GM12865 (cell line): Measurements from ENCODE around the gene C5orf47.
A peak's percentile ranks its signal among the peaks of the same experiment; 100 is the strongest.

Experiments
- DNase-seq: peaks from one replicate; pipeline ENCODE4 v3.0.0; 2010; ENCODE audit warnings: low read depth
- H3K4me3 ChIP-seq: 2 replicates; pipeline ENCODE4 v1.5.1; 2011; ENCODE audit warnings: mild to moderate bottlenecking, low read depth, low read length, control low read depth
- TF ChIP-seq, protein P1 (sequence below): IDR thresholded peaks from 2 replicates; pipeline ENCODE4 v1.5.1; 2011; ENCODE audit warnings: low read length, control low read depth, low read depth, inconsistent platforms; ENCODE audit not compliant: insufficient read depth; ENCODE audit errors: missing control alignments

C5orf47 gene

DNA sequence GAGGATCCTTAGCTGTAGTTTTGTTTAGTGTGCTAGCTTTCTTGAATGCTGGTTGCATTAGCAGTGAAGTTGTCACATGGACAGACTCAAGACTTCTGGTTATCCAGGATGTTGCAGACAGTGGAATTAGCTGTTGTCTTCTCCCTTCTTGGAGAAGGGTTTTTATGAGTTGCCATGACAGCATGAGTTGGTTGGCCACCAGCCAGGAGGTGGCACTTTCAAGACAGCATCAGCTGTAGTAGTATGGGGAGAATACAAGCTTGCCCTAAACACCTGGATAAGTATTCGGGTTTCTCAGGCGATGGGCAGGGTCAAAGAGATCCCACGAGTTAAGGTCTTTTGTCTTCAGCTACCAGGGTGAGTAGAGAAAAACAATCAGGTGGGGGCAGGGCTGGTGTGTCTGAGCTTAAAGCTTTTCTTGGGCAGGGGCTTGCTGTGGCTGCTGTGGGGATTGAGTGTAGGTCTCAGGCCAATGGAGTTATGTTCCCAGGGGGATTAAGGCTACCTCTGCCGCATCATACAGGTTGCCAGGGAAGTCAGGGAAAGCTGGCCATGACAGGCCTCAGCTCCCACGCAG lies 7.7 kb upstream of the C5orf47 start:
- DNase-seq, result no peak
- TF ChIP-seq, protein P1, sequence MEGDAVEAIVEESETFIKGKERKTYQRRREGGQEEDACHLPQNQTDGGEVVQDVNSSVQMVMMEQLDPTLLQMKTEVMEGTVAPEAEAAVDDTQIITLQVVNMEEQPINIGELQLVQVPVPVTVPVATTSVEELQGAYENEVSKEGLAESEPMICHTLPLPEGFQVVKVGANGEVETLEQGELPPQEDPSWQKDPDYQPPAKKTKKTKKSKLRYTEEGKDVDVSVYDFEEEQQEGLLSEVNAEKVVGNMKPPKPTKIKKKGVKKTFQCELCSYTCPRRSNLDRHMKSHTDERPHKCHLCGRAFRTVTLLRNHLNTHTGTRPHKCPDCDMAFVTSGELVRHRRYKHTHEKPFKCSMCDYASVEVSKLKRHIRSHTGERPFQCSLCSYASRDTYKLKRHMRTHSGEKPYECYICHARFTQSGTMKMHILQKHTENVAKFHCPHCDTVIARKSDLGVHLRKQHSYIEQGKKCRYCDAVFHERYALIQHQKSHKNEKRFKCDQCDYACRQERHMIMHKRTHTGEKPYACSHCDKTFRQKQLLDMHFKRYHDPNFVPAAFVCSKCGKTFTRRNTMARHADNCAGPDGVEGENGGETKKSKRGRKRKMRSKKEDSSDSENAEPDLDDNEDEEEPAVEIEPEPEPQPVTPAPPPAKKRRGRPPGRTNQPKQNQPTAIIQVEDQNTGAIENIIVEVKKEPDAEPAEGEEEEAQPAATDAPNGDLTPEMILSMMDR, result no peak
- no peak overlapping the region for H3K4me3 ChIP-seq

DNA sequence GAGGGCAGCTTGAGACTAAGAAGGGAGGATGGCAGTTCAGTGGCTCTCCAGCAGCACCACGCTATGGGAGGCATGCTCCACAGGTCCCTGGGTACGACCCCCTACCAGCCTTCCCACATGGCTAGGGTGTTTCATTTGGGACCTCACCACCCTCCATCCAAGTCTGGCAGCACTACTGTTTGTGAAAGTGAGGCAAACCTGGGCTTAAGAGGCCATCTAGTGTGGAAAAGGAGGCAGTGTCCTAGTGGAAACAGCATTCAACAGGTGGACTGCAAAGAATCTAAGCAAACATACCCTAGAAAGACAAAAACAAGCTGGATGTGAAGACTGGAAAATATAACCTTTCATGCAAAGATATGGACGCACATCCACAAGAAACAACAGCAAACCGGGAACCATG lies 4.8 kb upstream of the C5orf47 start:
- TF ChIP-seq, protein P1, result peak; percentile 30
- peak; percentile 29 for DNase-seq
- no peak overlapping the region for H3K4me3 ChIP-seq

DNA sequence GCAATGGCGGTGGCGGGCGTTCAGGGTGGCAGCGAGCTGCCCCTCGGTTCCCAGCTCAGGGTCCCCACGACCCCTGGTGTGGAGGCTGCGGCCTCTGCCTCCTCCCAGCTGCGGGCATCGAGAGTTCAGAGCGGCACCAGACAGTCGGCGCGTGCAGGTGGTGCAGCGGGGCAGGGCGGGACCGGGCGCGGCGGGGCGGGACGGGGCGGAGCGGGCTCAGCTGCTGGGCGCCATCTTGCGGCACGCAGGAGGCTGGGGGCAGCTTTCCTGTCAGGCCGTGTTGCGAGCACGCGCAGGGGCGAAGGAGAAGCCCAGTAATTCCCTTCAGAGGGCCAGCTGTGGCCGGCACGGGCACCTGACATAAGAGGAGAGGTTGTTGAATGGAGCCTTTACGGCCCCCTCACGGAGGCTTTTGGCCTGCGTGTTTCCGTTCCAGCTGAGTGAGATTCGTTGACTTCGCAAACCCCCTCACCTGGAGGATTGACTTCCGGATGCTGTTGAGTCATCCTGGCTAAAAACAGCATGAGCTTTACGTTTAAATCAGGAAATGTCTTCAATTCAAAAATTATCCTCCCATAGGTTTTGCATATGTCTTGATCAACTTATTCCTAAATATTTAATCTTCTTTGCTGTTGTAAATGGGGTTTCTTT lies 587 bp downstream of the C5orf47 start:
- no peak for DNase-seq
- H3K4me3 ChIP-seq, result no peak overlapping the region
- TF ChIP-seq, protein P1, result no peak

DNA sequence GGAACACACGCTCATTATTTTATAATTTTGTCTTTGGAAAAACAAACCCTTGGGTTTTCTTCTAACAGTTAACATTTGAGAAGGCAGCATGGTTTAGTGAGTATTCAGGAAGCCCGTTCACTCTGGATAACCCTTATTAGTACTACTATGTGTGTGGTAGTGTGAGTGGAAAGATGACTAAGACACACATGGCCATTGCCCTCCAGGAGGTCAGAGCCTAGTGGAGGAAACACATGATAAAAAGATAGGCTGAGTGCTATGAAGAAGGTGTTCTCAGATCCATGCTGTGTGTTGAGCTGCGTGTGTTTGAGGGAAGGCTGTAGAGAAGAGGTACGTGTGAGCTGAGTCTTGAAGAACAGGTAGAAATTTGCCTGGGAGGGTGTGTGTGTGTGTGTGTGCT lies 8.4 kb downstream of the C5orf47 start:
- no peak for DNase-seq
- no peak overlapping the region for H3K4me3 ChIP-seq
- TF ChIP-seq, protein P1, result no peak

DNA sequence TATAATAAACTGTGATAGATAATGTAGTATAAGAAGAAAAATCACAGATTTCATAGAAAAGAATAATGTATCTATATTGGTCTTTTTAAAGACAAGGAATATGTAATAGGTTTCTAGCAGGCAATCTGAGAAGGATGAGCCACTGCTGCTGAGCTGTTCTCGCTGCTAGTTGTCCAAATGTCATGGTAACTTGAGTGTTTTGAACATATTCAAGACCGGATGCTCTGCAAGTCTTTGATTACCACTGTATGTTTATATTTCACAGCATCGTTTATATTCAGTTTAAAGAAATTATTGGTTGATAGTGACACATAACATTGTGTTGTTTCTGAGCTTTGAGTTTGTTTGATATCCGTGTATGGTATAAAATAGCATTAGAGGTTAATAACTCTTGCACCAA lies 9.6 kb downstream of the C5orf47 start:
- no peak for DNase-seq
- TF ChIP-seq, protein P1, result no peak
- H3K4me3 ChIP-seq, result no peak overlapping the region

DNA sequence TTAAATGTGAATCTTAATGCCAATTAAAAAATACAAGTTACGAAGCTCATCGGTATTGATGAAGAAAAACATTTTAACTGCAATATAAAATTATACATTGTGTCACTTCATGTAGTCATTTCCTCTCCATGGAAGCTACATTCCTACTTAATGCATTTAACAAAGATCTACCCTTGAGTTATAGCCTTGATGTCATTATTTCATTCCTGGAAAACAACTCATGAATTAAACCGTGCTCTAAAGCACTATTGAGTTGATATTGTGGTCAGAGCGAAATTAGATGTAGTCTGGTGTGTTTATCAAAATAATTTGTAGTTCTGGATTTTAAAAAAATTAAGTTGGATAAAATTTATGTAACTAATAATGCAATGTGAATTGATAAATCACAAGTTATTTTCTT lies 11.1 kb downstream of the C5orf47 start:
- TF ChIP-seq, protein P1, result no peak

DNA sequence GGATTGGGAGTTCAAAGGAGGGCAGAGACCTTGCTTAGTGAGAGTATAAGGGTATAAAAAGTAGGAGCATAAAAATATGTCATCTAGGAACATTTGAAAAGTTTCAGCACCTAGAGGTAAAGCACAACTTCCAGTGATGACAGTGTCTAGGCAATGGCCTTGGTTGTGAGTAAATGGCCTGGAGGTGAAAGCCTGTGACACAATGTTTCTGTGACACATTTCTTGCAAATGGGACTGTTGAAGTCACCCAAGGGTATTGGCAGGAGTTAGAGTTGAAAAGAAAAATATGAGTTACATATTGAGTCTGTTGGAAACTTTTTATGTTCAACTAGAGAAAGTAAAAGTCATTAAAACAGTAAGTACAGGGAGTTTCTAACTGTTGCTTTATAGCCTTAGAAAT lies 14.8 kb downstream of the C5orf47 start:
- TF ChIP-seq, protein P1, result no peak
- no peak overlapping the region for H3K4me3 ChIP-seq
- DNase-seq, result no peak

More for the DNA sequence above, 11.1 kb downstream of the C5orf47 start:
- no peak for DNase-seq
- no peak overlapping the region for H3K4me3 ChIP-seq
